Prostate gland (tissue), 2 donors: Measurements from ENCODE around the gene TOB2. TPM values are rescaled to one million over a fixed set of nuclear protein-coding genes. Genes with fewer than 3 reads are reported as not detected.
"Not testable (repeated sequence)": the region's sequence is repeated elsewhere in the genome, so short reads cannot be mapped to it uniquely, and the experiment has no call there.

Experiments
- DNase-seq: peaks from one replicate; pipeline ENCODE4 v3.0.0-alpha.2; 2019; ENCODE audit warnings: low spot score
- H3K27ac ChIP-seq, 2 donors: fragments of 200-600 bp; sonication (generic); 2 replicates each; pipeline ENCODE4 v1.5.1; 2017 to 2019
- H3K27me3 ChIP-seq: fragments of 200-600 bp; sonication (generic); replicated peaks from 2 replicates; pipeline ENCODE4 v1.5.1; 2019; ENCODE audit not compliant: insufficient read depth
- H3K36me3 ChIP-seq, 2 donors: fragments of 200-600 bp; sonication (generic); 1 replicate in 1 of 2; 2 replicates in 1 of 2; pipeline versions ENCODE4 v1.5.1 to v1.8.1; 2017 to 2019
- H3K4me1 ChIP-seq: fragments of 200-600 bp; sonication (generic); replicated peaks from 2 replicates; pipeline ENCODE4 v1.5.1; 2019
- H3K4me3 ChIP-seq, 2 donors: fragments of 200-600 bp; sonication (generic); 2 replicates each; pipeline ENCODE4 v1.5.1; 2017 to 2019
- H3K9me3 ChIP-seq: fragments of 200-600 bp; sonication (generic); 2 replicates; pipeline ENCODE4 v1.5.1; 2017
- CTCF ChIP-seq, 4 experiments: fragments of 200-600 bp in 2 of 4; fragments of 450-650 bp in 2 of 4; sonication (generic) in 2 of 4; IDR thresholded peaks; 1 replicate in 3 of 4; 2 replicates in 1 of 4; pipeline ENCODE4 v1.5.1; 2016 to 2019; ENCODE audit warnings: antibody characterized with exemption in 4 of 4, mild to moderate bottlenecking in 2 of 4, moderate library complexity in 2 of 4
- POLR2A ChIP-seq: fragments of 450-650 bp; IDR thresholded peaks from one replicate; pipeline ENCODE4 v1.6.1; 2016; ENCODE audit warnings: antibody characterized with exemption, mild to moderate bottlenecking
- POLR2AphosphoS5 ChIP-seq: sonication (generic); formaldehyde crosslinking; IDR thresholded peaks from one replicate; pipeline ENCODE4 v1.6.1; 2017; ENCODE audit warnings: antibody characterized with exemption
- WGBS: methylation state at CpG from one replicate; pipeline ENCODE4 v1.1.5; 2018; 5-methylcytosine and 5-hydroxymethylcytosine counted together
- intact Hi-C: fragments of 100-400 bp; cut with DNase I; formaldehyde crosslinking; loops from one replicate; pipeline ENCODE4 v1.14.2; 2022
- total RNA-seq, 2 donors: library from RNA; depleted of rRNA; stranded (reverse); fragments of >200 nt; gene quantifications; one replicate each; pipeline ENCODE4 v1.1.0, GENCODE V29; 2016

The TOB2 gene
- total RNA-seq, 2 donors from 2014 or later: 56.7 to 80.8 TPM

GRCh38 chr22:41468381-41469217, 22.0 kb upstream of the TOB2 start, which contains the start of the genes ACO2 and PHF5A:
ACO2 (plus strand) TSS chr22:41469117; CDS start chr22:41469147, 30 bp downstream.
PHF5A (minus strand) TSS chr22:41468692; CDS start chr22:41468653, 39 bp downstream.
- intact Hi-C loops: loop anchor here (10.0 kb wide), 1 partner anchor 64 kb away; no protein-coding TSS in a partner anchor
- peak; percentile 97 for DNase-seq
- H3K9me3 ChIP-seq: no peaks in the 10 kb centered on the region
- H3K4me1 ChIP-seq: peaks cover 9% of the 10 kb centered on the region
- H3K27me3 ChIP-seq: no peaks in the 10 kb centered on the region
- under 1% methylated on average over 50 of the region's 51 CpGs for WGBS
- TF ChIP-seq POLR2A (peak; percentile 69), CTCF (IDR thresholded peaks at IDR 0.05) (peak in 2 of 4 experiments; percentile 21 to 26), POLR2AphosphoS5 (peak; percentile 97)
- peak within 1 kb of the TSS; percentile 96 to 97 for H3K4me3 ChIP-seq
- H3K36me3 ChIP-seq: peaks cover 0 to 10% of the 10 kb centered on the region in 2 donors
- peak within 1 kb of the TSS; percentile 87 to 93 for H3K27ac ChIP-seq

- H3K27ac ChIP-seq: no peak overlapping the region
- WGBS: 95% methylated on average over 4 of the region's 4 CpGs
- H3K36me3 ChIP-seq: peaks cover 0 to 15% of the 10 kb centered on the region in 2 donors
- H3K27me3 ChIP-seq: no peaks in the 10 kb centered on the region
- H3K9me3 ChIP-seq: no peaks in the 10 kb centered on the region
- H3K4me3 ChIP-seq: no peak overlapping the region
- intact Hi-C loops: loop anchor here (10.0 kb wide), 1 partner anchor 57 kb away; no protein-coding TSS in a partner anchor
- no peaks in the 10 kb centered on the region for H3K4me1 ChIP-seq
- DNase-seq: no peak
- TF ChIP-seq POLR2AphosphoS5 (no peak), POLR2A (no peak), CTCF (IDR thresholded peaks at IDR 0.05) (no peak)
These were observed 15.3 kb upstream of the TOB2 start for GRCh38 chr22:41461901-41462300.

- H3K36me3 ChIP-seq: peaks cover 0 to 10% of the 10 kb centered on the region in 2 donors
- not testable (repeated sequence) for H3K4me1 ChIP-seq, DNase-seq, H3K9me3 ChIP-seq, H3K27ac ChIP-seq, H3K27me3 ChIP-seq, H3K4me3 ChIP-seq
- intact Hi-C loops: loop anchor here (10.0 kb wide), 1 partner anchor 55 kb away; no protein-coding TSS in a partner anchor
- WGBS: 67% methylated on average over 5 of the region's 5 CpGs
These were observed 13.5 kb upstream of the TOB2 start for GRCh38 chr22:41460071-41460470.

- intact Hi-C loops: no loop called here
- DNase-seq: no peak
- WGBS: 45% methylated on average over 1 of the region's 1 CpG
- TF ChIP-seq POLR2A (no peak), POLR2AphosphoS5 (no peak), CTCF (IDR thresholded peaks at IDR 0.05) (no peak)
- no peaks in the 10 kb centered on the region for H3K27me3 ChIP-seq
- H3K9me3 ChIP-seq: no peaks in the 10 kb centered on the region
- peaks cover 0 to 5% of the 10 kb centered on the region in 2 donors for H3K36me3 ChIP-seq
- H3K27ac ChIP-seq: no peak overlapping the region
- no peak overlapping the region for H3K4me3 ChIP-seq
- H3K4me1 ChIP-seq: no peaks in the 10 kb centered on the region
These were observed 12.8 kb upstream of the TOB2 start for GRCh38 chr22:41459431-41459830.

- H3K27ac ChIP-seq: no peak overlapping the region
- intact Hi-C loops: no loop called here
- no peaks in the 10 kb centered on the region for H3K27me3 ChIP-seq
- H3K9me3 ChIP-seq: no peaks in the 10 kb centered on the region
- H3K36me3 ChIP-seq: peaks cover 0 to 5% of the 10 kb centered on the region in 2 donors
- TF ChIP-seq CTCF (IDR thresholded peaks at IDR 0.05) (no peak), POLR2AphosphoS5 (no peak), POLR2A (no peak)
- no peaks in the 10 kb centered on the region for H3K4me1 ChIP-seq
- WGBS: 88% methylated on average over 7 of the region's 7 CpGs
- DNase-seq: no peak
- H3K4me3 ChIP-seq: no peak overlapping the region
These were observed 11.6 kb upstream of the TOB2 start for GRCh38 chr22:41458161-41458728.
